Lower leg skin (tissue), 3 donors: ENCODE data around the gene CTSW.

Source experiments
- CTCF ChIP-seq, 3 donors: fragments of 450-650 bp; IDR thresholded peaks; one replicate each; pipeline ENCODE4 v1.5.1; 2016; ENCODE audit warnings: antibody characterized with exemption in 3 of 3, mild to moderate bottlenecking in 3 of 3, moderate library complexity in 2 of 3
- POLR2A ChIP-seq, 2 donors: fragments of 450-650 bp; IDR thresholded peaks; one replicate each; pipeline ENCODE4 v1.6.1; 2016 to 2017; ENCODE audit warnings: antibody characterized with exemption in 2 of 2, mild to moderate bottlenecking in 1 of 2, moderate library complexity in 1 of 2

GRCh38 chr11:65871811-65872548 is 7.7 kb upstream of the CTSW start:
- TF ChIP-seq CTCF (IDR thresholded peaks at IDR 0.05) (no peak), POLR2A (IDR thresholded peaks at IDR 0.05) (no peak)
